Esophagus squamous epithelium (tissue), 4 donors: ENCODE results near the gene IQGAP2.

ENCODE experiments used
- CTCF ChIP-seq, 6 experiments: fragments of 450-650 bp in 4 of 6; fragments of 200-600 bp in 2 of 6; sonication (generic) in 2 of 6; IDR thresholded peaks; one replicate each; pipeline ENCODE4 v1.5.1; 2016 to 2019; ENCODE audit warnings: antibody characterized with exemption in 6 of 6, mild to moderate bottlenecking in 4 of 6, moderate library complexity in 4 of 6
- POLR2A ChIP-seq, 4 donors: fragments of 450-650 bp; IDR thresholded peaks; one replicate each; pipeline ENCODE4 v1.6.1; 2017; ENCODE audit warnings: antibody characterized with exemption in 4 of 4, mild to moderate bottlenecking in 4 of 4, moderate library complexity in 3 of 4

- TF ChIP-seq POLR2A (IDR thresholded peaks at IDR 0.05) (no peak), CTCF (IDR thresholded peaks at IDR 0.05) (no peak)
Observed at GRCh38 chr5:76487821-76488220, 84.7 kb downstream of the IQGAP2 start.
